ENCODE results near the gene MX2.
"Not testable (repeated sequence)": the region's sequence is repeated elsewhere in the genome, so short reads cannot be mapped to it uniquely, and the experiment has no call there.

The MX2 gene, protein sequence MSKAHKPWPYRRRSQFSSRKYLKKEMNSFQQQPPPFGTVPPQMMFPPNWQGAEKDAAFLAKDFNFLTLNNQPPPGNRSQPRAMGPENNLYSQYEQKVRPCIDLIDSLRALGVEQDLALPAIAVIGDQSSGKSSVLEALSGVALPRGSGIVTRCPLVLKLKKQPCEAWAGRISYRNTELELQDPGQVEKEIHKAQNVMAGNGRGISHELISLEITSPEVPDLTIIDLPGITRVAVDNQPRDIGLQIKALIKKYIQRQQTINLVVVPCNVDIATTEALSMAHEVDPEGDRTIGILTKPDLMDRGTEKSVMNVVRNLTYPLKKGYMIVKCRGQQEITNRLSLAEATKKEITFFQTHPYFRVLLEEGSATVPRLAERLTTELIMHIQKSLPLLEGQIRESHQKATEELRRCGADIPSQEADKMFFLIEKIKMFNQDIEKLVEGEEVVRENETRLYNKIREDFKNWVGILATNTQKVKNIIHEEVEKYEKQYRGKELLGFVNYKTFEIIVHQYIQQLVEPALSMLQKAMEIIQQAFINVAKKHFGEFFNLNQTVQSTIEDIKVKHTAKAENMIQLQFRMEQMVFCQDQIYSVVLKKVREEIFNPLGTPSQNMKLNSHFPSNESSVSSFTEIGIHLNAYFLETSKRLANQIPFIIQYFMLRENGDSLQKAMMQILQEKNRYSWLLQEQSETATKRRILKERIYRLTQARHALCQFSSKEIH

DNA sequence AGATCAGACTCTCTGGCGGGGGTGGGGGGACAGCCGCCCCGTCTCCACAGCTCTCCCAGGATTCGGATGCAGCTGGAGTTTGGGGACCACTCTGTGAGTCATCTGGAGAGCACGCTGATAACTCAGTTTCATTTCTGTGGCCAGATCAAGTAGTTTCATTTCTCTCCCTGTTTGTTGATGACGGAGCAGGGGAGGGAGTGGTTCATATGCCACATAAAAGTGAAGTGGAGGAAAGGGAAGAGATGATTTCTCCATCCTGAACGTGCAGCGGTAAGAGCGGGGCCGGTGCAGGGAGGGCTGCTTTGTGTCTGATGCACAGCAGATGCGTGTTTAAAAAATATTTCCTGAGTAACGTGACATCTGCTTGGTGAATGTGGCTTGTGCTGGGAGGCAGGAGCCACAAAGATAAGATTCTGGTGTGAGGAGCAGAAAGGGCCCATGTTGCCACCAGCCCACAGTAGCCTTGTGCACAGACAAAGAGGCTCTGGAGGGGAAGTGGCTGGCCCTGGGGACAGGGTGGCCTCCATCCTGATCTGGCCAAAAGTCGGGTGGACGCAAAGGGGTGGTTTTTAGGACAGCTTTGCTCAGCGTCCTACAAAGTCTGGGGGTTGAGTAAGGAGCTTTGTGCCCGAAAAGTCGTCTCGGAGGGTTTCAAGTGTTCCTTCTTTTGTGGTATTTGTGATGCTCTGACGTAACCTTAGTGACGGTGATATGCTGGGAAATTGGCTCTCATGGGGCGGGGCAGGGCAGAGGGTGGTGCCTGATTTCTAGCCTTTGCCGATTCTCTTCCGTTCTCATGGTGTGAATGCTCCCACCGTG lies at the start of gene MX2:
MX2 (plus strand) TSS at position 242 of the 819 bp plus-strand sequence. CDS start 14,880 bp downstream, outside the sequence.
- DNase-seq = peak; percentile 90

DNA sequence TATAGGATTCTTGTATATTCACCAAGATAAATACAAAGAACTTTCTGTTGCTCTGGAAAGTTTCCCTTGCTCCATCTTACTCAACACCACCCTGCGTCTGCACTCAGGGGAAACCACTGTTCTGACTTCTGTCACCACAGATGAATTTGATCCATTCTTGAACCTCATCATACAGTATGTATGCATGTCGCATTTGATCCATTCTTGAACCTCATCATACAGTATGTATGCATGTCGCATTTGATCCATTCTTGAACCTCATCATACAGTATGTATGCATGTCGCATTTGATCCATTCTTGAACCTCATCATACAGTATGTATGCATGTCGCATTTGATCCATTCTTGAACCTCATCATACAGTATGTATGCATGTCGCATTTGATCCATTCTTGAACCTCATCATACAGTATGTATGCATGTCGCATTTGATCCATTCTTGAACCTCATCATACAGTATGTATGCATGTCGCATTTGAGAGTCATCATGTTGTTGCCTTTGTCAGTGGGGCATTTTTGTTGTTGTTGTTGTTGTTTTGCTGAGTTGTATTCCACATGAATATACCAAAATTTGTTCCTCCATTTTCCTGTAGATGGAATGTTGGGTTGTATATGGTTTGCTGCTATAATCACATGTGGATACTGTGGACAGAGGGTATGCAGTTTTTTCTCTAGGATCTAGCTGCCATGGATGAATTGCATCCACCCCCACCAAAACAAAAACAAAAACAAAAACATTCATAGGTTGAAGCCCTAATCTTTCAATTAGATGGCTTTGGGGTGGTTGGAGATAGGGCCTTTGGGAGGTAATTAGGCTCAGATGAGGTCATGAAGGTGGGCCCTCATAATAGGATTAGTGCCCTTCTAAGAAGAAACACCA lies 48.3 kb upstream of the MX2 start:
- DNase-seq = not testable (repeated sequence)

DNA sequence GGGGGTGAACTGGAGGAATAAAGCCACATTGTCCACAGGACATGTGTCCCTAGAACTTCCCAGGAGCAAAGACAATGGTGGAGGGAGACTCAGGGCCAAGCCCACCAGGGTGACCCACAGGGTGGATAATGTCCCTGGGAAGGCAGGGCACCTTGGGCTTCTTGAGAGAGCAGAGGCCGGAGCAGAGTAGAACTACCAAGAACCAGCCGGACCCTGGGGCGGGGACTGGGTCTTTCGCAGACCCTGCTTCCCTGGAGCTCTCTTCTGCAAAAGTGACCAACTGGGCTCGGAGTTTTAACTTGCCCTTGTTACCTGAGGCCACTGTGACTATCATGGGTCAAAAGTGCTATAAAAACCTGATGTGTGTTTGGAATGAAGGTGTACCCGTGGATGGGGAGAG lies 46.1 kb upstream of the MX2 start:
- DNase-seq = no peak

DNA sequence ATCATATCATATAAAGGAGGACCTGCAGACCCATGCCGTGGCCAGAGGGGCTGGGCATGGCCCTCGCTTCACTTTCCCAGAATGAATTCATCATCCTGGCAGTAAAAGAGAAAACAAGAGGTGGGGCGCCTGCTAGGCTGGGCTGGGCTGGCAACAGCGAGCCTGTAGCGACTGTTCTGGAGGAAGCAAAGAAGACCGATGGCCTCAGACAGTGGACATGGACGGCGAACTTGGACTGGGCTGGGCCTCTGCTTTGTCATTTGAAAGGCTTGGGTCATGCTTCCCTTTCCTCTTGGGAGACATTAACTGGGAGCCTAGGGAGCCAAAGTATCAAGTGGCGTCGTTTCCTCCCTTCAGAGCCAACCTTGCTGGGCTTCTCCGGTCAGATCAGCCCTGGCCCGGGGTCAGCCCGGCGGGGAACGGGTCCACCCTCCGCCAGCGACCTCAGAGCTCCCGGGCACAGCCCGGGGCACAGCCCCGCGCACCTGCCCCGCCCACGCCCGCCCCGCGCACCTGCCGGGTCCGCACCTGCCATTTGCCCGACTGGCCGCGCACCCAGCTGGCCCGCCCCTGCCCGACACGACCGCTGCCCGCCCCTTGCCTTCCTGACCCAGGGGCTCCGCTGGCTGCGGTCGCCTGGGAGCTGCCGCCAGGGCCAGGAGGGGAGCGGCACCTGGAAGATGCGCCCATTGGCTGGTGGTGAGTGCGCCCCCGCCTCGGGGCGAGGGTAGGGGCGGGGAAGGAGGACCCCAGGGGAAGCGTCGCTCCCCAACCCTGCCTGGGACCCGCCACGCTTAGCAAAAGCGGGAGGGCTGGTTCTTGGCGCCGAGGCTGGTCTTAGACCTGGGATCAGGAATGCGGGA lies 45.4 kb upstream of the MX2 start, which contains the start of gene FAM3B:
FAM3B (plus strand) TSS at position 602 of the 863 bp plus-strand sequence; CDS start at position 681, 79 bp downstream.
- DNase-seq = no peak

DNA sequence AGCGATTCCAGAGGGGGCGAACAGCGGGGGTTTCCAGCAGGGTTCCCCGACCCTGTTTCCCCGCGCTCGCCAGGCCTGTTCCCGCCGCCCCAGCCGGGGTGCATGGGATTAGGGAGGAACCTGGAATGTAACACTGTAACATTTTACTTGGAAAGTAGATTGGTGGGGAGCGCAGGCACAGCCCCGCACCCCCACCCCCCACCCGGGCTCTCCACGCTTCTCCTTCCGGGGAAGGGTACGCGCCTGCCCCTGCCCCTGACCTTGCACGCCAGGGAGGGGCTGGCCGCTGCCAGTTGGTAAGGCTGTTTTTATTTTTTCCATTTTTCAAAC lies 44.8 kb upstream of the MX2 start:
- no peak for DNase-seq

DNA sequence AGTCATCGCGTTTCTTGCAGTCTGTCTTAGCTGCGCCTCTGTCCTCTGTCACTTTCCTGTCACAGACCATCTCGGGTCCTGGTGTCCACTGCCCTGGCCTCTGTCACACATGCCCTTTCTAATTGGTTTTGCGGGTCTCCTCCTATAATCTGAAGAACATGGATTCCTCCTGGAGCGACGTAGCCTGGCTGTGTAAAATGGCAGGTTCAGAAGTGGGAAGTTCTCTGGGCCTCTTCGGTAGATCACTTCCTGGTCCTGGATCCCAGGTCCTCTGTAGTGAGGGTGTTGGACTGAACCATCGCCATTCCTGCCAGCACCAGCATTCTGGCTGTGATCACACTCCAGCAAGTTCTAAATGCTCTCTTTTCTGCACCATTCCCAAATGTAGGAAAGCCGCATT lies 44.4 kb upstream of the MX2 start:
- DNase-seq = no peak

DNA sequence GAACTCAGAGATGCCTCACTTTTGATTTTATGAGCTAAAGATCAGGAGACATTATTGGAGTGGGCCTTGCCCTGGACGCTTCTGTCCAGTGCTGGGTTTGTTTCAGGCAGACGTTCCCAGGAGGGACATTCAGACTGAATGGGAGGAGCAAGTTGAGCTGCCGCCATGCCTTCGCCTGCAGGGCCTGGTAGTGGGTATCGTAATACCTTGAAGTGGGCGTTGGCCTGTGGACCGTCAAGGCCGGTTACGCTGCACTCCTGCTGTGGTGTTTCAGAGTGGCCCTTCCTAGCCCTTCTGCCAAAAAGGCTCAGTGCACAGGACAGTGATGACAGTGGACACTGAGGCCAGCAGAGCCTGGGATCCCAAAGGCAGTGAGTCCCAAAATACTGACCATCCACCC lies 43.6 kb upstream of the MX2 start:
- no peak for DNase-seq

DNA sequence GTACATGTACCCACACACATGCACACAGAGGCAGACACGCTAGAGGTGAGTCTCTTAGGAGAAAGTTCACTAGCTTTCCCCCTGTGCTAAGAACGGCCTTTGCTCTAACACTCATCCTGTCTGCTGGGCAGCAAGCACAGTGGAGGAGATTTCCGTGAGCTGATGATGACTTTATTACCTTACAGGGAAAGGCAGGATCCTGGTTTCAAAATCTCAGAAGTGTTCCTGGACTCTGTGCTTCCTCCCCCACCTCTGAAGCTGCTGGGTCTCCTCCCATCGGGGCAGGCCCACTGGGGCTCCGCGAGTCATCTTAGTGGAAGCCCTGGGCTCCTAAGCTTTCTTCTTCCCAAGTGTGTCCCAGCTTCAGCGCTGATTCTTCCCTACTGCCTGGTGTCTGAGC lies 42.6 kb upstream of the MX2 start:
- no peak for DNase-seq

DNA sequence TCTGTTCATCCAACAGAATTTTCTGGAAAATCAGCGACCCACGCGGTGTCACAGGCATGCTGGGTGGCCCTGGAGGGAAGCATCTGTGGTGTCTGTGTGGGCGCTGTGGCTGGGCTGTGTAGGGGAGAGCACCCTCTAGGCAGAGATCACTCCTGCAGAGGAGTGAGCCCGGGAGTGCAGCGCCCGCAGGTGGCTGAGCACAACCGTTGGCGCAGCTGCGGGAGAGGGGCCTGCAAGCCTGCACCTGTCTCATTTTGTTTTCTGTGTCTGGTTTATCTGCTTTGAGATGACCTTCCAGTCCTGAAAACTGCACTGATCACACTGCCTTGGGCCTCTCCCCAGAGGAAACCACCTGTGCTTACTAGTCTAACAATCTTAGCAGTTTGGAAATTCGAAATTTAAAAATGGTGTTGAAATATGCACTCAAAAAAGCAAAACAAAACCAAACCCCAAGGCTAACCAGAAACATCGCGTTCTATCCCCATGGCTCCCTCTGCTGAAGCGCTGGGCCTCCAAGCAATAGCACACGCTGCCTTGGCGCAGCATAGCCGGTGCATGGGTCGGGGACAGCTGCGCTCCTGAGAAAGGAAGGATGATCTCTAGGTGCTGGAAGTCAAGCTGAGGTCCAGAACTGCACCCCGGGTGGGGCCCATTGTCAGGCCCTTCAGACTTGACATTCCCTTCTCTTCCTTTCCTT lies 40.5 kb upstream of the MX2 start:
- DNase-seq = no peak

DNA sequence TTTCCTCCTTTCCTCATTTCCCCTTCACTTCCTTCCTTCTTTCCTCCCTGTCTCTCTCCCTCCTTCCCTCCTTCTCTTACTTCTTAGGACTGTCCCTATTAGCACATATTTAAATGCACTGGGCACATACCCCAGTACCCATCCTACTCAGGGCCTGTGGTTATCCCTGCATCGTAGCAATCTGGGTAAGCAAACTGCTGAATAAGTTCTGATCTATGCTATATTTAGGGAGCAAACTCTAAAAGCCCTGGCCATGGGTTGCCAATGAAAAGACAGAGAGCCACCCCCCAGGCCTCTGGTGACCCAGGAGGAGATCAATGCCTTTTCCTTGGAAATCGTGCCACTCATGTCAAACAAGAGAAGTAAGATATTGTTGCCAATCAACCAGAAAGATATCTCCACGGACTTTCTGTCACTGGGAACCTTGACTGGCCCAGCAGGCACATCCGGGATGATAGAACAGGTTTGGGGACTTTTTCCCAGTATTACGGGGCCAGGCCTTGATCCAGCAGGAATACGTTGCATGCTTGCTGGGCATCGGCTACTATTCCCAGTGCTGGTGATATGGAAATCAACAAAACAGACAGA lies 39.8 kb upstream of the MX2 start:
- DNase-seq = no peak

DNA sequence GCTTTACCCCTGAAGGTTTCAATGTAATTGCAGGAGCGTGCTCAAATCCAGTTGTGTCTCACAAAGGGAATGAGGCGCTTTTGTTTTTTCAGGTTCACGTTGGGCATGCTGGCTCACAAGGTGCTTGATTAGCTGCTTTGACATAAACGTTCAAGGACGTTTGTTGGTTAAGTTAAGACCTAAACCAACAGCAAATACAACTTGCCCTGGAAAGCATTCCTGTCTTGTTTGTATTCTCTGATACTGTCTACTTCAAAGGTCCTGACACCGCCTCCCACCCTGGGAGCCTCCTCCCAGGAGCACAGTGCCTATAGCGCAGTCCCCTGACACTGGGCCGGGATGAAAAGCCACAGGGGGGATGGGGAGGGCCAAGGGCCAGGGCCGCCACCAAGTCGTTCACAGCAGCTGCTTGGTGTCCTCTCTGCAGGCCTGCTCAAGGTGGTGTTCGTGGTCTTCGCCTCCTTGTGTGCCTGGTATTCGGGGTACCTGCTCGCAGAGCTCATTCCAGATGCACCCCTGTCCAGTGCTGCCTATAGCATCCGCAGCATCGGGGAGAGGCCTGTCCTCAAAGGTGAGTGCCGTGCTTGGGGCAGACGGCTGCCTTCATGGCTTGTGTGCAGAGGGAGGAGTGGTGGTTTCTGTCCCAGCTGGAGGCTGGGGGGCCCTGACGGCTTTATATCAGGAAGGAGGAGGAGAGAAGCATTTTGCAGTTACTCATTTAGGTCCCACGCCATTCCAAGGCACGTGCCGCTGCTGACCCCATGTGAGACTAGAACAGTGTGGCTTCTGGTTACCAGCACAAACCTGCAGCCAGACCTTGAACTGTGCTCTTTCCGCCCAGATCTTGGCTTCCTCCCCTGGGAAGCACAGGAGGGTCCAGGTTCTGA lies 39.1 kb upstream of the MX2 start:
- DNase-seq = no peak

DNA sequence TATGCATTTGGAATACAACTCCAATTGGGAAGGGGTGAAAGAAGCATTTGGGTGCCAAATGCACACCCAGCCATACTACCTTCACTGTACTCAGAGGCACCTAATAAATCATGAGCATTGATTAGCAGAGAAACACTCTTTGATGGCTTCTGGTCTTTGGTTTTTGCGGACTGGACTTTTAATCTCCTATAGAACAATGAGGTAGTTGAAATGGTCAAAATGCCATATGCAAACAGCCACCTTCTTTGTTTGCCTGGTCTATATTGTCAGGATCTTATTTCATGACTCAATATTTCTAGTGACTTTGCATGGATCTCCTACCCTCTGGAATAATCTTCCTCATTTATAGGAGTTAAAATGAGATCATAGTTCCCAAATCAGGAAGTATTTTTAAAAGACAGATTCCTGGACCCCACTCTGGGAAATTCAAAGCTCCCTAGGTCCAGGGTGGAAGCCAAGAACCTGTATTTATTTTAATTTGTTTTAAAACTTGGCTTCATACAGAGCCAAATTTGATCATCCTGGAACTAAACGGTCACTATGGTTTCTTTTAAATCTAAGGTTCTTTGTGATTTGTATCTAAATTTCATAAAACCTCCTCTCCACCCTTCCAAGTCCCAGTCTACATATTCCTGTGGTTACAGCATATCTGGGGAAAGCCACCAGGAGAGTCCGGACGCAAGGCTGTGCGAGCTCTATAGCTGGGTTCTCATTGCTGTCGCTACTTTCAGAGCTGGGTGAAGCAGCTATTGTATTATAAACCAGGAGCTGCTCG lies 36.5 kb upstream of the MX2 start:
- no peak for DNase-seq

DNA sequence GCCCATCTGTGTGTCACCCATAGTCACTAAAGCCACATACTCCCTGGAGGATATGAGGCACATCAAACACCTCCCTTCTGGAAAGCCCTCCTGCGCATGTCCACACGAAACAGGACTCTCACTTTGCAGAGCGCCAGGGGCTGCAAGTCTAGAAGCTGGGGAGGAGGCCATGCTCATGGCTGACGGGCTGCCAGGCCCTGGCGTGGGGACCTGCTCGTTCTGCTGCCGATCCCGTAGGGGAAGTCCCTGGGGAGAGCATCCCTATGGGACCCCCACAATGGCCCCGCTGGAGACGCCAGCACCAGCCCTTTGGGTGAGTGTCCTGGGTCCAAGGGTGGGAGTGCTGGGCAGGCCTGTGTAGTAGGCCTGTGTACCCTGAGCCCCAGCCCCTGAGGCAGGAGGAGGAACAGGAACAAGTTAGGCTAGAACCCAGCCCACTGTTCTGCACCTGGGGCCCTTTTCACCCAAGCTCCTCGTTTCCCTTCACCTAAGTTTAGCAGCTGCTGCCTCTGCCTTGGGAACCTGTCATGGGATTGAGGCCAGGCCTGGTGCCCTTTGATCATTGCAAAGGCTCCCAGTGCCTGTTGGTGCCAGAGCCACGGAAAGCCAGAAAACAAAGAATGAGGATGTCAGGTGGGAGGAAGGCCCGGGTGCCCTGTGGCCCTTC lies 35.3 kb upstream of the MX2 start:
- no peak for DNase-seq

DNA sequence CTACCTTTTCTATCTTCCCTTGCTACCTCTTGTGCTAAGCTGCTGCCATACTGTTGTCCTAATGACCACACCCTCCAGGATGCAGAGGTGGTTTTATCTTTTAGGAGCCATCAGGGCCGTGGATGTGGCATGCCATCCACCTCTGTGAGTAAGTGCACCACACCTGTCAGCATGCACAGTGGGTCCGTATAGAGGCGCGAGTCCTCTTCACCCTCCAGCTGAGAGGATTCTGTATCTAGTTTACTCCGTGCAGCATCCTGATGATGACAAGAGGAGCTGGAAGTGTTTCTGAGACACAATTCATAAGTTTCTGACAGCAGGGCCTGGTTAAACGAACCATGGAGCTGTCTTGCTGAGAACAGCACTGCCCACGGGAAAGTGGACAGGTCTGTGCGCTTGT lies 34.1 kb upstream of the MX2 start:
- DNase-seq = no peak

DNA sequence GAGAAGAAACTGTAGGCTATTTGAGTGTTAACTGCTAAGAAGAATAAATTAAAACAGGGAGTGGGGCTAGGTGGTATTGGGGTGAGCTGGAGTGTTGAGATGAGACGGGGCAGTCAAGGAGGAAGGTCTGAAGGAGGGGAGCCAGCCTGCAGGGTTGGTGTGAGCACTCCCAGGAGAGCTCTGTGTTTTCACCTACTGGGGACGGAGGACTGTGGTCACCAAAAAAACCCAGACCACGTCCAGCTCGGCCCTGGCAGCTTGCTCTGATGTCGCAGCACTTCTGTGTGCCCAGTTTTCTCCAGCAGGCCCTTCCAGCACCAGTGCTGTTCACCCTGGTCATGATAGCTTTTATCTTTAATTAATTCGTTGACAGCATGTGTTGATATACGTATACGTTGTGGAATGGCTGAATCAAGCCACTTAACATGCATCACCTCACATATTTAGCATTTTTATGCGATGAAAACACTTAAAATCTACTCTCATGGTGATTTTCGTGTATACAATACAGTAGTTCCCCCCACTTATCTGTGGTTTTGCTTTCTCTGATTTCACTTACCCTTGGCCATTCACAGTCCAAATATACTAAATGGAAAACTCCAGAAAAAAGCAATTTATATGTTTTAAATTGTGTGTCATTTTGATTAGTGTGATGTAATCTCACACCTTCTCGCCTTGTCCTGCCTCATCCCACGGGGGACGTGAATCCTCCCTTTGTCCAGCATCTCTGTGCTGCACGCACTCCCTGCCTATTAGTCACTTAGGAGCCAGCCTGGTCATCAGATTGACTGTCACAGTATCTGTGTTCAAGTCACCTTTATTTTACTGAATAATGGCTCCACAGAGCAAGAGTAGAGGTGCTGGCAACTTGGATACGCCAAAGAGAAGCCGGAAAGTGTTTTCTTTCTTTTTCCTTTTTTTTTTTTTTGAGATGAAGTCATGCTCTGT lies 32.9 kb upstream of the MX2 start:
- DNase-seq = no peak

DNA sequence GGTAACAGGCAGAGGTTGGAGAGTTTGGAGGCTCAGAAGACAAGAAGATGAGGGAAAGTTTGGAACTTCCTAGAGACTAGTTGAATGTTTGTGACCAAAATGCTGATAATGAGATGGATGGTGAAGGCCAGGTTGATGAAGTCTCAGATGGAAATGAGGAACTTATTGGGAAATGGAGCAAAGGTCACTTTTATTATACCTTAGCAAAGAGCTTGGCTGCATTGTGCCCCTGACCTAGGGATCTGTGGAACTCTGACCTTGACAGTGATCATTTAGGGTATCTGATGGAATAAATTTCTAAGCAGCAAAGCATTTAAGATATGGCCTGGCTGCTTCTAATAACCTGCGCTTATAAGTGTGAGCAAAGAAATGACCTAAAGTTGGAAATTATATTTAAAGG lies 28.1 kb upstream of the MX2 start:
- DNase-seq = no peak

DNA sequence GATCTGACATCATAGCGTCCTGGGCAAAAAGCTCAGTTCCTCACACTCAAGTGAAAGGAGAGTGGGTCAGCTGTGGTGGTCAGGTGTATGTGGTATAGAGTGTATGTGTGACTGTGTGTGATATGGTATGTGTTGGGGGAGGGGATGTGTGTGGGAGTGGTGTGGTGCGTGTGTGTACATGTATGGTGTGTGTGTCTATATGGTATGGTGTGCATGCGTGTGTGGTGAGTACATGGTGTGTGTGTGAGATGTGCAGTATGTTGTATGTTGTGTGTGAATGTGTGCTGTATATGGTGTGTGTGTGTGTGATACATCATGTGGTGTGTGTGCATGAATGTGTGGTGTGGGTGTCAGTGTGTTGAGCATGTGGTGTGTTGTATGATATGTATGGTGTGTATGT lies 24.3 kb upstream of the MX2 start:
- DNase-seq = no peak
